Hippocampal formation (tissue), 2 donors: ENCODE measurements around the gene VAMP5.
"Not testable (repeated sequence)": the region's sequence is repeated elsewhere in the genome, so short reads cannot be mapped to it uniquely, and the experiment has no call there.

Source experiments
- DNase-seq, 2 donors: peaks; one replicate each; lab custom pipeline; 2025; lab: John Stamatoyannopoulos, UW

Gene VAMP5, protein sequence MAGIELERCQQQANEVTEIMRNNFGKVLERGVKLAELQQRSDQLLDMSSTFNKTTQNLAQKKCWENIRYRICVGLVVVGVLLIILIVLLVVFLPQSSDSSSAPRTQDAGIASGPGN

DNA sequence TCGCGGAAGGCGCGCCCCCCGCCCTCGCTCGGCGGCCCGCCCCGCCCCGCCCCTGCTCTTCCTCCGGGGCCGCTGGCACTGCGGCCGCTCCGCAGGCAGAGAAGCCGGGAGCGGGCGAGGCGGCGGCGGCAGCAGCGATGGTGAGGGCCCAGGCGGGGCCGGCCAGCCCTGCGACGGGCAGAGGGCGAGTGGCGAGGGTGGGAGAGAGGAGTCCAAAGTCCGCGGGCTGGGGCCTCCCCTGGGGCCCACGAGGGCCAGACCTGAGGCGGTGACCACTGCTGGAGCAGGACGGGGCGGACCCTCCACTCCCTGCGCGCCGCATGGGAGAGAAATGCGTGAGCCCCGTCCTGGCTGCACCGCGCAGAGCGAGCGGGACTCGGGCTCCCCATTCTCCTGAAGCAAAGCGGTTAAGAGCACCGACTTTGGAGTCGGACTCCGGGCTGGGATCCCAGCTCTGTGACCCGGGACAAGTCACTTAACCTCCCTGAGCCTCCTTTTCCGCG lies at the start of gene VAMP5:
Gene VAMP5, plus strand, starts transcription at position 78 of the 503 bp plus-strand sequence. Its CDS starts 60 bp downstream, at position 138.
- no peak for DNase-seq

DNA sequence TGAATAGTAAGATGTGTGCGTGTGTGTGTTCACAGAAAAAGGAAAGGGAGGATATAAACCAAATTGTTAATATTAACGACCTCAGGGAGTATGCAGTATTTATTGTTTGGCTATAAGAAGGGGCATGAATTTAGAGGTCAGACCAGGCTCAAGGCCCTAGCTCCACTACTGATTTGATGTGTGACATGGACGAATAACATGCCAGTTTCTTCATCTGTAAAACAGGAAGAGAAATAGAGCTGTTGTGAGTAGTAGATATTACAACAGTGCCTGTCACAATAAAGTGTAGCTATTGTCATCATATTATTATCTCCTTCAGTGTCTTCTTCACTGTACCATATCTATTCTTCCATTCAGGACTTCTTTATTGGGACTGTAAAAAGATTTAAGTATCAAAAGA lies 49.4 kb upstream of the VAMP5 start:
- no peak for DNase-seq

DNA sequence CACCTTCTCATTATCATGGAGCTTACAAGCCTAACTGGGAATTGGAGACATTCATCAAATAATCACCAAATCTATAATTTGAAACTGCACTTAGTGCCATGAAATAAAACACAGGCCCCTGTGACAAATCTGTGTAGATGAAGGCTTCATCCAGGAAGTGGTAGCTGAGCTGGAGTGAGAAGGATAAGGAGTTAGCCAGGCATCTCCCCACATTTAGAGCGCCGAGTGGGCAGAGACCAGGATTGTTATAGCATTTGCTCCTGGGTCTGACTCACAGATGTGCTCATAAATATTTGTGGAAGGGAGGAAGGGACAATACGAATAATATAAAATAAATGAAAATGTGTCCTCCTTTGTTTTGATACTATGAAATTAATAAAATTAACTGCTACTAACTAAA lies 47.8 kb upstream of the VAMP5 start:
- no peak for DNase-seq

DNA sequence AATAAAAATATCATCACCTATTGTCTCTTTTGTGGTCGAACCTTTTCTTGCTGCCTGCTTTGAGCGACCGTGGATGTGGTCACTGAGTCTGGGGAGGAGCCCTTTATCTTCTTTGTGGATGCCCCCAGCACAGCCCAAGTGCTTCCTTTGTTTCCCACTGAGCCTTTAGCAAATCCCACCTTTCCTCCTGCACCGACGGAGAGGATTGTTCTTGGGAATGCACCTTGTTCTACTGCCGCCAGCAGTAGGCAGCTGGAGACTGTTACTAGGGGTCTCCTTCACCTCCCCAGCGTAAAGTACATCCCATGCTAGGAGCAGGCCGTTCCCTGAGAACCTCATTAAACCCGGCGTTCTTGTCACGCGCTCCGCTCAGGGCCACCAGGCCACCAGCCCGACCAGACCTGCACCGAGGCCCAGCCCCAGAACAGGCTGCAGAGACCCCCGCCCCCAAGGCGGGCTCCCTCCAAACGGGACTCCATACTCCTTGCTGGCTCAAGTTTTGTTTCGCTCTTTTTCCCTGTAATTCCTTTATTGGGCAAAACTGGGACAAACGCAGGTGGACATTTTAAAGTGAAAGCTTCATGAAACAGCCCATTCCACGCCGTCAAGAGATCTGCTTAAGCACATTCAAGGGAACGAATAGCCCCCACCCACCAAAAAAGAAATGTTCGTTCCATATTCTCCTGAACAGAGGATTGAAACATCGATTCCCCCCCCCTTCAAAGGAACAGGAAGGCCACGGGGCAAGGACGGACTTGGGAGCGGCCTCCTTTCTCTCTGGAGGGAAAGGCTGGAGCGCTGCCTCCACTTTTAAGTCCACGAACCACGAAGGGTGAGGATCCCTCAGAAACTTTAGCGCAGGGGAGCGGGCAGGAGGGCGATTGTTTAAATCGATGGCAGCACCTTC lies 46.4 kb upstream of the VAMP5 start:
- DNase-seq: peak in 1 of 2 donors; percentile 54

DNA sequence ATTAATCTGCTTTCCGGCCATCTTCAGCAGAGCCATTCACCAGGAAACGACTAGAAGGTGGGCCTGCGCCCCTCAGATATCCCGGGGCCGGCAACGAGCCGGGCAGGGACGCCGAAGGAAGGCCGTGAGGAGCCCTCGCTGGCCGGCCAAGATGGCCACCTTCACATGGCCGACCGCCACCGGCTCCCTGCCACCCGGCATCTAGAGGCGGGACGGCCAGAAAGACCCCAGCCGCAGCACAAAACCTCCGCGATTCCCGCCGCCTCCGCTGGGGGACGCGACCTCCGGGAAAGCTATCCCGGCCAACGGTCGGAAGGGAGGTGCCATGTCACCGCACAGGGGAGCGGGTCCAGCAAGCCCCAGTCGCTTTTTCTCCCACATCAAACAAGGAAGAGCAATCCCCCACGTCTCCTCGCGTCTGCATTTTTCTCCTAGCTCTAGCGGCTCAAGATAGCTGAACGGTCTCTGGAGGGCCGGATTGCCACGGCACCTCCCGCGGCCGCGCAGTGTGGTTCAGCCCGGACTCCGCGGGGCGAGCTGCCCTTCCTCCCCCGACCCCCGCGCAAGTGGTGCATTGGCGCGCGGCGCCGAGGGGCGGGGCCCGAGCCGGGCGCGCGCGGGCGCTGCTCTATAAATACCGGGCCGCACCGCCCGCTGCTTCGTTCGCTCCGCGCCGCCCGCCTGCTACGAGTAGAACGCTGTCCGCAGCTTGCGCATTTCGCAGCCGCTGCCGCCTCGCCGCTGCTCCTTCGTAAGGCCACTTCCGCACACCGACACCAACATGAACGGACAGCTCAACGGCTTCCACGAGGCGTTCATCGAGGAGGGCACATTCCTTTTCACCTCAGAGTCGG lies 45.5 kb upstream of the VAMP5 start, which contains the start of gene MAT2A:
Gene MAT2A, plus strand, starts transcription at position 662 of the 854 bp plus-strand sequence. Its CDS starts 120 bp downstream, at position 782.
- peak; percentile 94 to 96 for DNase-seq

DNA sequence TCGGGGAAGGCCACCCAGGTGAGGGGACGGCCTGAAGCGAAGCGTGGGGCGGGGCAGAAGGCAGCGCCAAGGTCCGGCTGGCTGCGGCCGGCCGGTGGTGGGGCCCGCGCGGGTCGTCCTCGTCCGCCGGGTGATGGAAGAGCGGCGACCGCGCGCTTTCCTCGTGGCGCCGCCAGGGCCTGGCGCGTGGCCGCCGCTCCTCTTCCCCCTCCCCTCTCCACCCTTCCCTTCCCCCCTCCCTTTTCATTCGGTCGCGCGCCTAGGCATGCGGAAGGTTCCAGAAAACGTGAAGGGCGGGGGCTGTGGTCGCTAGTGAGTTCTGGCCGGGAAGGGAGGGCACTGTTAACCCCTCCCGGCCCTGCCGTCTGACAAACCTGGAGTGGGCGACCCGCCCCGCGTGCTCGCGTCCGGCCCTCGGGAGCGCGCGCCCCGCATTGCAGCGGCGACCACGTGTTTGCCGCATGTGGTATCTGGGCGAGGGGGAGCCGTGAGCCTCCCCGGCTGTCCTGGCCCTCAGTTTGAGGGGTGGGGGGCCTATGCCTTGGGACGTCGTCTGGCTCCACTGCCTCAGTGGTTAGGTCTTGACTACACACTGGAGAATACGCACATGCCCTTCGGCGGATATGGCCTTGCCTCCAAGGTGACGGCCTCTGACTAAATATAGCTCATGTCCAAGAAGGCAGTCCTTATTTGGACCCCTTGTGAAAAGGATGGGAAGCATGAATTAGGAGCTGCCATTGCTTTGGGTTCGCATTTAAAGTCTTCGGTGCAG lies 44.7 kb upstream of the VAMP5 start:
- DNase-seq: peak; percentile 57 to 74

DNA sequence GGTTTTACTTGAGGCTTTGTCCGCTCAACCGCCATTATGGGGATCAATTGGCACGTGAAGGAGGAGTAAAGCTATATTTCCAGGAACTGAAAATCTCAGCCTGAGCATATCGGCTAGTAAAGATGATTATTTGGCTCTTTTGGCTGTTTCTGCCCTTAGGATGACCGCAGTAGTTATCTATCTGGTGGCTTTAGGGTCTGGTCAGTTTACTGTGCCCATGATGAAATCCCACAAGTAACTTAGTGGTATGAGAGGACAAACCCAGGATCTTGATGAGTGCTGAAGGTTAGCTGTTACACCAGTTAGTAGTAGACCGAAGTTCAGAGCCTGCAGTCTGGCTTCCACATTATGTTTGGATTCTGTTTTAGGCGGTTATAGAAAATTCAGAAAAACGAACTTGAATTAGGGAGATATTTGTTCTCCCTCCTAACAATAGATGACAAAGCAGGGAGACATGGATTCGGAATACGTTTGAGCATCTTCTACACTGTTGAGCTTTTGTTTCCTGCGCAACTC lies 44.0 kb upstream of the VAMP5 start:
- no peak for DNase-seq

DNA sequence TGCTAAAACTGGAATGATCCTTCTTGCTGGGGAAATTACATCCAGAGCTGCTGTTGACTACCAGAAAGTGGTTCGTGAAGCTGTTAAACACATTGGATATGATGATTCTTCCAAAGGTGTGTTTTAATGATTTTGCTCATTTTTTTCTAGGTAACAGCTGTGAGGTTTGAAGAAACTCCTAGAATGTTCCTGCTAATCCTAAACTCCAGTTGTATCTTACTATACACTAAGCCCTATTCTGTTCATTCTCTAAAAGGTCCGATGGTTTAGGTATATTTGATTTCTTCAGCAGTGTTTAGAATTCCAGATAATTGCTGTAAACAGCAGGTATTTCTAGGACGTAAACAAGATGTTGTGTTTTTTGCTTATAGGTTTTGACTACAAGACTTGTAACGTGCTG lies 43.0 kb upstream of the VAMP5 start:
- no peak for DNase-seq

DNA sequence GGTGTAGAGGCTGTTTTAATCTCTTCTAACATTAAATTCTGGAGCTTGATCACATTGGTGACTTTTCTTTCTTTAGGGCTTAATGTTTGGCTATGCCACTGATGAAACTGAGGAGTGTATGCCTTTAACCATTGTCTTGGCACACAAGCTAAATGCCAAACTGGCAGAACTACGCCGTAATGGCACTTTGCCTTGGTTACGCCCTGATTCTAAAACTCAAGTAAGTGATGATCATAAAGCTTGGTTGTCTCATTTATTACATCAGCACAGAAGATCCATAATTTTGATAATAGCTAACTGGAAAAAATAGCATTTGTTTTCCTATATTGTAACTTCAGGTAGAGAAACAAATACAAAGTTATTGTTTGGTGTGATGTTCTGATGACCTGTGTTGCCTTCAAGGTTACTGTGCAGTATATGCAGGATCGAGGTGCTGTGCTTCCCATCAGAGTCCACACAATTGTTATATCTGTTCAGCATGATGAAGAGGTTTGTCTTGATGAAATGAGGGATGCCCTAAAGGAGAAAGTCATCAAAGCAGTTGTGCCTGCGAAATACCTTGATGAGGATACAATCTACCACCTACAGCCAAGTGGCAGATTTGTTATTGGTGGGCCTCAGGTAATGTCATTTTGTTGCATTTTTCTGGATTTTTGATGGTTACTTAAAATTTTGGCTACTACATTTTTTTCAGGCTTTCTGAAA lies 42.3 kb upstream of the VAMP5 start:
- no peak for DNase-seq

DNA sequence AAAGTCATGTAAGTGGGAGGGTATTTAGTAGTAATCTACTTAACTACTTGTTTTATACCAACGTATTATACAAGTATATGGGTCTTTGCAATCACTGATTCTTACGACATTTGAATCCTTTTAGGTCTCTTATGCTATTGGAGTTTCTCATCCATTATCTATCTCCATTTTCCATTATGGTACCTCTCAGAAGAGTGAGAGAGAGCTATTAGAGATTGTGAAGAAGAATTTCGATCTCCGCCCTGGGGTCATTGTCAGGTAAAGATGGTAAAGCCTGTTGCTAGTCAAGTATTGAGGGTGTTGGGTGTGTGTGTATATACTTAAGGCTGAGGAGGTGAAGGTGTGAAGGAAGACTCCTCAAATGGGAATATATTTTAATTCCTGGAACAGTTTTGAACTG lies 41.5 kb upstream of the VAMP5 start:
- no peak for DNase-seq

DNA sequence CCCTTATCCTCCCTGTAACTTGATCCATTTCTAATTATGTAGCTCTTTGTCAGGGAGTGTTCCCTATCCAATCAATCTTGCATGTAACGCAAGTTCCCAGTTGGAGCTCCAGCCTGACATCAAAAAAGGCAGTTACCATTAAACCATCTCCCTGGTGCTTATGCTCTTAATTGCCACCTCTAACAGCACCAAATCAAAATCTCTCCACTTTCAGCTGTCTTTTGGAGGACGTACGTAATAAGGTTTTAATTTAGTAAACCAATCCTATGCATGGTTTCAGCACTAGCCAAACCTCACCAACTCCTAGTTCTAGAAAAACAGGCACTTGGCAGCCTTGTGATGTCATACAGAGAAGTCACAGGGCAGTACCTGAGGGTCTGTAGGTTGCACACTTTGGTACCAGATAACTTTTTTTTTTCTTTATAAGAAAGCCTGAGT lies 40.0 kb upstream of the VAMP5 start:
- not testable (repeated sequence) for DNase-seq

DNA sequence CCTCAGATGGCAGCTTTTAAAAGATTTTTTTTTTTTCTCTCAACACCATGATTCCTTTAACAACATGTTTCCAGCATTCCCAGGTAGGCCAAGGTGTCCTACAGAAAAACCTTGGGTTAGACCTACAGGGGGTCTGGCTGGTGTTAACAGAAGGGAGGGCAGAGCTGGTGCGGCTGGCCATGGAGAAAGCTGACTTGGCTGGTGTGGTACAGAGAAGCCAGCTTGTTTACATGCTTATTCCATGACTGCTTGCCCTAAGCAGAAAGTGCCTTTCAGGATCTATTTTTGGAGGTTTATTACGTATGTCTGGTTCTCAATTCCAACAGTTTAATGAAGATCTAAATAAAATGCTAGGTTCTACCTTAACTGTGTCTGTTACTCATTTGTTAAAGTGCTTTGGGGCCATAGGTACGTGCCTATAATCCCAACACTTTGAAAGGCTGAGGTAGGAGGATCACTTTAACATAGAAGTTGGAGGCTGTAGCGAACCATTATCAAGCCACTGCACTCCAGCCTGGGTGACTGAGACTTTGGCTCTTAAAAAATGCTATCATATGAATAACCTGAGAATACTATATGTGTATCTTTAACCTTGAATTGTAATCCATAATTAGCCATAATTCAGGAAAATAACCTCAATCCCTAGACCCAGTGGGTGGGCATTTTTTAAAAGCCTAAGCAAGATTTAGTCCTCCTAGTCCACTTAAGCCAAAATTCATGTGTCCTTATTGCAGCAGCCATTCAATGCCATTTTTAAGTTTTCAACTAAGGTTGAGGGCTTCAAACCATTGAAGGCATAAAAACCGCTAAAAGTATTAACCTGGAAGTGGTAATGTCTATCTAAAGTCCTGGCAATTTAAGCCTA lies 39.1 kb upstream of the VAMP5 start:
- DNase-seq: not testable (repeated sequence)

DNA sequence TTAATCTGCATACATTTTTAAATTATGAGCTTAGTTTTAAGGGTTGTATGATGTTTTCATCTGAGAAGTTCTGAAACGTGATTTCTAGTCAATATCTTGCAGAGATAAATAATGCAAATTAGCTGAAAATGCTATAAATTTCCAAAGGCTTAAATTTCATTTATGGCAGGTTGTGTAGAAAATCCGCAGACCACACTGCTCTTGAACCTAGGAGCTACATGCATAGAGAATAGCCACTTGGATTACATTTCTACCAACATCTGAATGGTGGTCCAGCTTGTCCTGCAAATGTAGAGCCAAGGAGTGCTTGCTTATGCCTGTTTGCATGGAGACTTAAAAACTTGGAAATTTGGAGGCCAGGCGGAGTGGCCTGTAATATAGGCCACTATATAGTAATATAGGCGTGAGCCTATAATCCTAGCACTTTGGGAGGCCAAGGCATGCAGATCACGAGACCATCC lies 38.4 kb upstream of the VAMP5 start:
- no peak for DNase-seq

DNA sequence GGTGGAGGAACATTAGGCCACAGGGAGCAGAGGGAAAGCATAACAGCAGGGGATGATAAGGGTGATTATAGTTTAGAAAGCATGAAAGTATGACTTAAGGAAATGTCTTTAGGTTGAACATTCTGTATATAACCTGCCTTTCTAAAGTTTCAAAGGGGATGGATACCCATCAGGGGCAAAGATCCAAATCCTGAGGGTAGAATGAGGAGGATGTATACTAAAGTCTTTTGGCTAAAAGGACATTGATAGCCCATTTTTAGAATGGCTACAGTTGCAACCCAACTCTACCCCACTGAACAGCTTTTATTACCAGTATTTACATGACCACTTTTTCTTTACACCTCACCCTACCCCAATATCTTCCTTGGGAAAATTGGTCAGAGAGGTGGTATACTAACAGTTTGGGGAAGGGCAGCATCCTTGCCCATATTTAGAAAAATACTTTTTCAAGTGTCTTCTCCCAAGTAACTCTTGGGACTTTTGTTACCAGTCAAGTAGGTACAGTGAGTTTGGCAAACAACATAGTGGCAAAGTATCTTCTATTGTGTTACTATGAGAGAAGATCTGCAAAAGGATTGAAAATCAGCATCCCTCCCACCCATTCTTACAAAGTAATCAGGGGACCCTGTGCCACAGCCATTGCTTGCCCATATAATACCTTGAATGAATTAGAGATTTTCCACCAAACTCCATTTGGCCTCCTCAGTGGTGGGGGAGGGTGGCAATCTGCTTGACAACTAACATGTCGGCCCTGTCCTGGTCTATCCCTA lies 37.0 kb upstream of the VAMP5 start:
- no peak for DNase-seq

DNA sequence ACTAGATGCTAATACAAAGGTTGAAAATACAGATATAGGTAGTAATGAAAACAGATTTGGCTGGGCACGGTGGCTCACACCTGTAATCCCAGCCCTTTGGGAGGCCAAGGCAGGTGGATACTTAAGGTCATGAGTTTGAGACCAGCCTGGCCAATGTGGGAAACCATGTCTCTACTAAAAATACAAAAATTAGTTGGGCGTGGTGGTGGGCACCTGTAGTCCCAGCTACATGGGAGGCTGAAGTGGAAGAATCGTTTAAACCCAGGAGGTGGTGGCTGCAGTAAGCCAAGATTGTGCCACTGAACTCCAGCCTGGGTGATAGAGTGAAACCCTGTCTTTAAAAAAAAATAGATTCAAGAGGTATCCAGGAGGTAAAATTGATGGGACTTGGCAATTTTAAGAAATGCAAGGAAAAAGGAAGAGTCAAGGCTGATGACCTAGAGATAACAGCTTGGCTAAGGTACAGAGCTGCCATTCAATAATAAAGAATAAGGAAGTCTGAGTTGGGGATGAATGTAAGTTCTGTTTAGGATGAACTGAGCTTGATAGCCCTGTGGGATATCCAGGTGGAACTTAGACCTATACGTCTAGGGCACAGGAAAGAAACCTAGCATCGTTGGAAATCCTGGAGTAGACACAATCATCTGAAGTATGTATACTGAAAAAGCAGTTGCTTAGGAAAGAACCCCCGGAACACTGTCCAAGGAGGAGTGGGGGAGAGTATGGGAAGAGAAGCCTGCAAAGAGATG lies 36.2 kb upstream of the VAMP5 start:
- no peak for DNase-seq

DNA sequence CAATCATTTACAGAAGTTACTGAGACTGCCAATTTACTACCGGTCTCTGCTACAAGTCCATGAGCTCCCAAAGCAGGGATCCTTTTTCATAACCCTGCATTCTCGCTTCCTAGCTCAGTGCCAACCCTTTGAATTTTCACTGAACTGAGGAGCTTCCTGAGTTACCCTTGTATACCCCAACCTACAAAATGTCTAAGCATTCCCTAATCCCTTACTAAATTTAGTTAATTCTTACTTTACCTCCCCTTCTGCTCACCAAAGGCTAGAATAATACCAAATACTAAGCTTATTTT lies 35.7 kb upstream of the VAMP5 start:
- DNase-seq: no peak

DNA sequence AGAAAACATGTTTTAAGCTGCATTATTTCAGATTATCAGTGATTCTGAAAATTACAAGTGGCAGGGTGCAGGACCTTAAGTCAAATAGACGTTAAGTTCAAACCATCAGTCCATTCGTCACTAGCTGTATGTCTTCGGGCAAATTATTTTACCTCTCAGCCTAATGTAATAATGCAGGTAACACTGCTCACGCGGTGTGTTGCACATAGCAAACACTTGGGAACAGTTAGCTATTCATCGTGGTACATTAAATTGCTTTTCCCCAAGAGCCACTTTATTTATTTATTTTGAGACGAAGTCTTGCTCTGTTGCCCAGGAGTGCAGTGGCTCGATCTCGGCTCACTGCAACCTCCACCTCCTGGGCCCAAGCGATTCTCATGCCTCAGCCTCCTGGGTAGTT lies 35.1 kb upstream of the VAMP5 start:
- DNase-seq: no peak

DNA sequence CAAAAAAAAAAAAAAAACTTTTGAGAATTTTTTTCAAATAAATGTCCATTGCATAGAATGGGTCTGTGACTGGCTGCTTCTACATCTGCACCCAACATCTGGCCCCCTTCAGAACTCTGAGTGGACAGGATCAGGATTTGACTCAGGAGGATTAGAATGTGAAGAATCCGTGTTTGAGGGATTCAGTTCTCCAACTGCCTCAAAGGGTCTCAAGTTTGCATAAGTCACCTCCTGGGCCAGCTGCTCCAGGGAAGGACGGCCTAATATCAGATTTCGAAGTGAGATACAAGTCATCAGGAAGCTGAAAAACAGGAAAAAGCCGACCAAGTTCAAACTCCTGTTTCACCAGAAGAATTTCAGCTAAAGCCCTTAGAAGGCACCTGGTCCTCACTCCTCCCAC lies 34.4 kb upstream of the VAMP5 start:
- DNase-seq: no peak
